NOMO-1 (cell line): ENCODE data around the gene MAGI1.
A peak's percentile ranks its signal among the peaks of the same experiment; 100 is the strongest.

ENCODE experiments used
- DNase-seq, 2 experiments: peaks; one replicate each; lab custom pipeline; 2025; ENCODE audit not compliant: unreplicated experiment in 2 of 2; lab: John Stamatoyannopoulos, UW

Gene MAGI1

GRCh38 chr3:65978116-65978515 is 60.6 kb downstream of the MAGI1 start:
- DNase-seq, result no peak

- no peak for DNase-seq
Measured at GRCh38 chr3:65975032-65975431, 63.7 kb downstream of the MAGI1 start.

- DNase-seq, result no peak
Measured at GRCh38 chr3:65974509-65974908, 64.2 kb downstream of the MAGI1 start.

- no peak for DNase-seq
Measured at GRCh38 chr3:65972765-65973164, 66.0 kb downstream of the MAGI1 start.

- DNase-seq, result no peak
Measured at GRCh38 chr3:65971293-65972252, 67.1 kb downstream of the MAGI1 start.

- no peak for DNase-seq
Measured at GRCh38 chr3:65968996-65969395, 69.7 kb downstream of the MAGI1 start.

GRCh38 chr3:65967451-65967850 is 71.3 kb downstream of the MAGI1 start:
- DNase-seq, result no peak

- no peak for DNase-seq
Measured at GRCh38 chr3:65964838-65965237, 73.9 kb downstream of the MAGI1 start.

GRCh38 chr3:65963787-65964677 is 74.7 kb downstream of the MAGI1 start:
- peak in 1 of 2 experiments; percentile 12 for DNase-seq

GRCh38 chr3:65961733-65962132 is 77.0 kb downstream of the MAGI1 start:
- DNase-seq, result no peak

- DNase-seq, result no peak
Measured at GRCh38 chr3:65961128-65961527, 77.6 kb downstream of the MAGI1 start.

- no peak for DNase-seq
Measured at GRCh38 chr3:65960087-65960486, 78.6 kb downstream of the MAGI1 start.

GRCh38 chr3:65958216-65958615 is 80.5 kb downstream of the MAGI1 start:
- DNase-seq, result no peak

- DNase-seq, result no peak
Measured at GRCh38 chr3:65955792-65956477, 82.8 kb downstream of the MAGI1 start.

GRCh38 chr3:65953881-65954733 is 84.6 kb downstream of the MAGI1 start:
- no peak for DNase-seq

GRCh38 chr3:65953301-65953812 is 85.4 kb downstream of the MAGI1 start:
- DNase-seq, result no peak

GRCh38 chr3:65952842-65953241 is 85.9 kb downstream of the MAGI1 start:
- no peak for DNase-seq

GRCh38 chr3:65951836-65952505 is 86.7 kb downstream of the MAGI1 start:
- peak; percentile 48 to 72 for DNase-seq
